ENCODE measurements around the gene GUF1.

Gene GUF1

DNA sequence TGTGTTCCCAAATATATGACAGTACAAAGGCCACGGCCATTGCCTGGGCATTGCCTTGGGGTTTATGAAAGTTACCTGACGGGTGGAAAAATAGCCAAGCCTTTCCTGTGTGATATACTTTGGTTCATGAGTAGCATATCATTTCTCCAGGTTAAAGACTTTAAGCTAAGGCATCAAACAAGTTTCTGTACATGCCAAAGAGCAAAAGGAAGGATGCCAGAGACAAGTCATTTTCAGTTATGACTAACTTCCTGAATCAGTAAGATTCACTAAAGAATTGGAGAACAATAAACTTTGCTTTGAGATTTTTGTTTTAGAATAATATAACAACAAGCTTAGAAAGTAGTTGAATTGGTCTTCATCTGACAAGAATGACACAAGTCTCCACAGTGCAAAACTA is 9.7 kb upstream of the GUF1 start:
- peak; percentile 4 for DNase-seq (ENCODE audit: low read depth)
- TF ChIP-seq, protein P1, sequence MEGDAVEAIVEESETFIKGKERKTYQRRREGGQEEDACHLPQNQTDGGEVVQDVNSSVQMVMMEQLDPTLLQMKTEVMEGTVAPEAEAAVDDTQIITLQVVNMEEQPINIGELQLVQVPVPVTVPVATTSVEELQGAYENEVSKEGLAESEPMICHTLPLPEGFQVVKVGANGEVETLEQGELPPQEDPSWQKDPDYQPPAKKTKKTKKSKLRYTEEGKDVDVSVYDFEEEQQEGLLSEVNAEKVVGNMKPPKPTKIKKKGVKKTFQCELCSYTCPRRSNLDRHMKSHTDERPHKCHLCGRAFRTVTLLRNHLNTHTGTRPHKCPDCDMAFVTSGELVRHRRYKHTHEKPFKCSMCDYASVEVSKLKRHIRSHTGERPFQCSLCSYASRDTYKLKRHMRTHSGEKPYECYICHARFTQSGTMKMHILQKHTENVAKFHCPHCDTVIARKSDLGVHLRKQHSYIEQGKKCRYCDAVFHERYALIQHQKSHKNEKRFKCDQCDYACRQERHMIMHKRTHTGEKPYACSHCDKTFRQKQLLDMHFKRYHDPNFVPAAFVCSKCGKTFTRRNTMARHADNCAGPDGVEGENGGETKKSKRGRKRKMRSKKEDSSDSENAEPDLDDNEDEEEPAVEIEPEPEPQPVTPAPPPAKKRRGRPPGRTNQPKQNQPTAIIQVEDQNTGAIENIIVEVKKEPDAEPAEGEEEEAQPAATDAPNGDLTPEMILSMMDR (conservative IDR thresholded peaks at IDR 0.05; ENCODE audit: control insufficient read depth, insufficient read depth, low read depth, low read length), result no peak
- no peak overlapping the region for H3K4me3 ChIP-seq (ENCODE audit: control insufficient read depth, low read depth, low read length)

DNA sequence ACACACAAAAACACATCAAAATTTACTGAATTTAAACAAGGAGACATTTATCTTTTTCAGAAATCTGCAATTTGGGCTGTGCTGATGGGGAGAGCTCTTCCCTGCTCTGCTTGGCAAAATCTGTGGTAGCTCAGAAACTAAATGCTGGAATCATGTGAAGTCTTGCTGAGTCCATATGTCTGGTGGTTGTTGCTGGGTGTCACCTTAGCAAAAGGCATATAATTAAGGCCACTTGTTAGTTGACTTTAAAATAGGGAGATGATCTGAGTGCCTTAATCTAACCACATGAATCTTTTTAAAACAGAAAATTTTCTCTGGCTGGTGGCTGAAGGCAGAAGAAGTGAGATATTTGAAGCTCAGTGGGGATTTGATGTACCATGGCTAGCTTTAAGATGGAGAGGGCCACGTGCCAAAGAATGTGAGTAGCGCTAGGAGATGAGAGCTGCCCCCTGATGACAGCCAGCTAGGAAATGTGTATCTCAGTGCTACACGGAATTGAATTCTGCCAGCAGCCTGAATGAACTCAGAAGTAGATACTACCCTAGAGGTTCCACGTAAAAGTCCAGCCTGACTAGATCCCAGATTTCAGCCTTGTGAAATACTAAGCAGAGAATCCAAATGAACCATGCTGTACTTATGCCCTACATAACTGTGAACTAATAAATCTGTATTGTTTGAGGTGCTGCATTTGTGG is 7.6 kb upstream of the GUF1 start:
- TF ChIP-seq, protein P1 (conservative IDR thresholded peaks at IDR 0.05; ENCODE audit: control insufficient read depth, insufficient read depth, low read depth, low read length), result no peak
- DNase-seq (ENCODE audit: low read depth), result no peak
- H3K4me3 ChIP-seq (ENCODE audit: control insufficient read depth, low read depth, low read length), result no peak overlapping the region

DNA sequence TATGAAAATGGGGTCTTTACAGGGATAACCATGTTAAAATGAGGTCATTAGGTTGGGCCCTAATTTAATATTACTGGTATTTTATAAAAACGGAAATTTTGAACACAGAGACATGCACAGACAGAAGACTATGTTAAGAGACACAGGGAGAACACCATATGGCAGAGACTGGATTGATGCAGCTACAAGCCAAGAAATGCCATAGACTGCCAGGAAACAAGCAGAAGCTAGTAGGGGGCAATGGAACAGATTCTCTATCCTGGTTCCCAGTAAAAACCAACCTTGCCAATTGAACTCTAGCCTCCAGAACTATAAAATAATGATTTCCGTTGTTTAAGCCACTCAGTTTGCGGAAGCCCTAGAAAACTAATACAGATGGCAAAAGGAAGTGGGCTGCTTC is 6.6 kb upstream of the GUF1 start:
- TF ChIP-seq, protein P1 (conservative IDR thresholded peaks at IDR 0.05; ENCODE audit: control insufficient read depth, insufficient read depth, low read depth, low read length), result no peak
- no peak for DNase-seq (ENCODE audit: low read depth)
- H3K4me3 ChIP-seq (ENCODE audit: control insufficient read depth, low read depth, low read length), result no peak overlapping the region

DNA sequence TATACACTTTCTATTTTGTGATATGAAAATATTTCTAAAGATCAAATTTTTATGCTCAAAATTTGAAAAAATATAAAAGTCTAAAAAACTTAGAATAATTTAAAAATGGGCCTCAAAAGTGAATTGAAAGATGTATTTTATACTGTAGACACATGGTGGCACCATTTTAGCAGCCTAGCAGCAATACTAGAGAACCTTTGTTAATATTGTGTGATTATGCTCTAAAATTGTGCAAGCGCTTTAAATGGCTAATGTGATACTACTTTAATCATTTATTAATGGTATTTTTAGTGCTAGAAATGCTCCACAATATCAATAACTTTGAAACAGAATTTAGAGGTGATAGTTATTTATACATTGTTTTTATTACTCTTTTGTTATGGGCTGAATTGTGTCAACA is 3.7 kb upstream of the GUF1 start:
- TF ChIP-seq, protein P1 (conservative IDR thresholded peaks at IDR 0.05; ENCODE audit: control insufficient read depth, insufficient read depth, low read depth, low read length), result peak; percentile 2
- DNase-seq (ENCODE audit: low read depth), result no peak
- H3K4me3 ChIP-seq (ENCODE audit: control insufficient read depth, low read depth, low read length), result no peak overlapping the region

DNA sequence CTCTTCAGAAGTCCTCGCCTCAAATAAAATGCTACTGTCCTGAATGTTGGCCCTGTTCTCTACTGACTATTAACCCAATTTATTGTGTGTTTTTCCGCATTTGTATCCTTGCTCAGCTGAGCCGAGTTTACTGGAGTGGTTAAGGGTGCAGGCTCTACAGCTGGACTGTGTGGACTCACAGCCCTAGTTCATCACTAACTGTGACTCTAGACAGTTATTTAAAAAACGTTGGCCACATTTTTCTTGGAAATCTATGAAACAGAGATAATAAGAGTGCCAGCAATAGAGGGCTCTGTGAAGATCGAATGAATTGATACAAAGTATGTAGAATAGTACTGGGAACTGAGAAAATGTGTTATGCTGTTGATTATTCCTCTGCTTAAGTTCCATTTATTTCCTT is 2.9 kb upstream of the GUF1 start:
- TF ChIP-seq, protein P1 (conservative IDR thresholded peaks at IDR 0.05; ENCODE audit: control insufficient read depth, insufficient read depth, low read depth, low read length), result no peak
- no peak overlapping the region for H3K4me3 ChIP-seq (ENCODE audit: control insufficient read depth, low read depth, low read length)
- no peak for DNase-seq (ENCODE audit: low read depth)

DNA sequence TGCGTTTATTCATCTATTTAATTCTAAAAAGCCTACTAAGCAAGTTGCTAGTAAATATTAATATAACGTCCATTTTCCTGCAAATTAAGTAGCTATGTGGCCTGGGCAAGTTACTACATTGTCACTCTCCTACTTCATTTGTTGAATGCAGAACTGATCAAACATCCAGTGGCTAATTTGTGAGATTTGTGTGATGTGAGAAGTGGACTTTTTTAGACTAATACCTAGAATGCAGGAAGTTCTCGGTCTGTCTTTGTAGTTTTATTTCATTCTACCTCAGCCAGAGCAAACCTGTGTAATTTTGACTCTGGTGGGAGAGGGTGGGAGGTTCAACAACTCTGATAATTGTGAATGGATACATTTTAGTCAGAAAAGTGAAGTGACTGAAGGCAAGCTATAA is 840 bp downstream of the GUF1 start:
- TF ChIP-seq, protein P1 (conservative IDR thresholded peaks at IDR 0.05; ENCODE audit: control insufficient read depth, insufficient read depth, low read depth, low read length), result no peak
- DNase-seq (ENCODE audit: low read depth), result no peak
- peak overlapping the region; percentile 93 for H3K4me3 ChIP-seq (ENCODE audit: control insufficient read depth, low read depth, low read length)

DNA sequence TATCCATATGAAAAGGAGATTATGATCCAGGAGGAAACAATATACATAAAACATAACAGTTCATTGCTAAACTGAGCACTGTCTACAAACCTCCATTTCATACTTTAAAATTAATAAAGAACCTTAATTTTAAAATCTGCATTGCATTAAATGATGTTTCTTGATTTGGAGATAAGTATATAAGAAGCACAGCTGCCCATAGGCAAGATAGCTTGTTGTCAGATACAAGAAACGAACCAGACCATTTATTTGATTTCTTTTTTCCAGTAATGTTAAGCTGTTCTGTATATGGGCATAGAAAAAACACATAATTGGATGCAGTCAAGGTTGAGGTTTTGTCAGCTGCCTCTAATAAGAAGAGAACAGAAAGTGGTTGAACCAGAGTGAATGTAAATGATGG is 6.4 kb downstream of the GUF1 start:
- no peak for DNase-seq (ENCODE audit: low read depth)
- TF ChIP-seq, protein P1 (conservative IDR thresholded peaks at IDR 0.05; ENCODE audit: control insufficient read depth, insufficient read depth, low read depth, low read length), result no peak
- no peak overlapping the region for H3K4me3 ChIP-seq (ENCODE audit: control insufficient read depth, low read depth, low read length)

Measured in fibroblast of mammary gland (primary cell).